HEK293T (cell line): ENCODE results near the gene ELP1.

Experiments used
- ARNT ChIP-seq: fragments of 450-650 bp; IDR thresholded peaks from 2 replicates; pipeline ENCODE4 v1.6.1; 2017; ENCODE audit warnings: mild to moderate bottlenecking
- BHLHE40 ChIP-seq: fragments of 450-650 bp; IDR thresholded peaks from 2 replicates; pipeline ENCODE4 v1.6.1; 2016; ENCODE audit warnings: mild to moderate bottlenecking, moderate library complexity, borderline replicate concordance
- CTBP1 ChIP-seq: fragments of 450-650 bp; IDR thresholded peaks from 2 replicates; pipeline ENCODE4 v1.6.1; 2016; ENCODE audit warnings: borderline replicate concordance
- ELF4 ChIP-seq: fragments of 450-650 bp; IDR thresholded peaks from 2 replicates; pipeline ENCODE4 v1.6.1; 2017; ENCODE audit warnings: antibody characterized with exemption
- FOXA1 ChIP-seq: fragments of 450-650 bp; IDR thresholded peaks from 2 replicates; pipeline ENCODE4 v1.6.1; 2016; ENCODE audit warnings: mild to moderate bottlenecking
- FOXK2 ChIP-seq: fragments of 450-650 bp; IDR thresholded peaks from 2 replicates; pipeline ENCODE4 v1.6.1; 2016; ENCODE audit warnings: mild to moderate bottlenecking
- FOXM1 ChIP-seq: fragments of 450-650 bp; IDR thresholded peaks from 2 replicates; pipeline ENCODE4 v1.6.1; 2017; ENCODE audit warnings: mild to moderate bottlenecking, borderline replicate concordance
- HDGF ChIP-seq: fragments of 450-650 bp; IDR thresholded peaks from 2 replicates; pipeline ENCODE4 v1.6.1; 2017; ENCODE audit warnings: antibody characterized with exemption, borderline replicate concordance
- LEF1 ChIP-seq: fragments of 450-650 bp; IDR thresholded peaks from 2 replicates; pipeline ENCODE4 v1.6.1; 2017; ENCODE audit warnings: mild to moderate bottlenecking, borderline replicate concordance
- SP1 ChIP-seq: fragments of 450-650 bp; IDR thresholded peaks from 2 replicates; pipeline ENCODE4 v1.6.1; 2017
- SUZ12 ChIP-seq: fragments of 450-650 bp; IDR thresholded peaks from 2 replicates; pipeline ENCODE4 v1.6.1; 2016; ENCODE audit warnings: mild to moderate bottlenecking
- ZNF384 ChIP-seq: fragments of 450-650 bp; IDR thresholded peaks from 2 replicates; pipeline ENCODE4 v1.6.1; 2016
- TF ChIP-seq, protein P1 (sequence below): fragments of 450-650 bp; IDR thresholded peaks from 2 replicates; pipeline ENCODE4 v1.6.1; 2016

DNA sequence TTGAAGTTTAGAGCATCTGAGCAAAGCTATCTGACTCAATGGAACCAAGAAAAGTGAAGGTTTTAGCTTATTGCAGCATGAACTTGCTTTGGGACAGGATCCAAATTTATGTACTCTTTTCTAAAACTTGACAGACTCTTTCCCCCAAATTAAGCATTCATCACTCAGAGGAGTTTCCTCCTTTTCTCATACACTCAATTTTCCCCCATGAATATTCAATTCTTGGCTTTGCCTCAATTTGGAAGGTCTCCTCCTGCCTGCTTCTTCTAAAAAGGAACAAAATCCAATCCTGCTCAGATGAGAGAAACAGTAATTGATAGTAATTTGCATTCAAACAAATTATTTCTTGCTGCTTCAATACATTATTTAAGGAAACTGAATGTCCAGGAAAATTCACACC lies 66.8 kb downstream of the ELP1 start:
- TF ChIP-seq ARNT (no peak), HDGF (no peak), FOXM1 (no peak), BHLHE40 (no peak), SP1 (no peak), ELF4 (no peak), ZNF384 (no peak), SUZ12 (no peak), CTBP1 (no peak), LEF1 (no peak), FOXK2 (no peak), FOXA1 (no peak)
- TF ChIP-seq, protein P1, sequence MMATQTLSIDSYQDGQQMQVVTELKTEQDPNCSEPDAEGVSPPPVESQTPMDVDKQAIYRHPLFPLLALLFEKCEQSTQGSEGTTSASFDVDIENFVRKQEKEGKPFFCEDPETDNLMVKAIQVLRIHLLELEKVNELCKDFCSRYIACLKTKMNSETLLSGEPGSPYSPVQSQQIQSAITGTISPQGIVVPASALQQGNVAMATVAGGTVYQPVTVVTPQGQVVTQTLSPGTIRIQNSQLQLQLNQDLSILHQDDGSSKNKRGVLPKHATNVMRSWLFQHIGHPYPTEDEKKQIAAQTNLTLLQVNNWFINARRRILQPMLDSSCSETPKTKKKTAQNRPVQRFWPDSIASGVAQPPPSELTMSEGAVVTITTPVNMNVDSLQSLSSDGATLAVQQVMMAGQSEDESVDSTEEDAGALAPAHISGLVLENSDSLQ = no peak
